ENCODE data around the gene PFKP. TPM values are rescaled to one million over a fixed set of nuclear protein-coding genes. Genes with fewer than 3 reads are reported as not detected.

The PFKP gene
- total and polyA plus RNA-seq, 5 donors from 2014 or later, result 43.1 to 103 (median 52.3) TPM

DNA sequence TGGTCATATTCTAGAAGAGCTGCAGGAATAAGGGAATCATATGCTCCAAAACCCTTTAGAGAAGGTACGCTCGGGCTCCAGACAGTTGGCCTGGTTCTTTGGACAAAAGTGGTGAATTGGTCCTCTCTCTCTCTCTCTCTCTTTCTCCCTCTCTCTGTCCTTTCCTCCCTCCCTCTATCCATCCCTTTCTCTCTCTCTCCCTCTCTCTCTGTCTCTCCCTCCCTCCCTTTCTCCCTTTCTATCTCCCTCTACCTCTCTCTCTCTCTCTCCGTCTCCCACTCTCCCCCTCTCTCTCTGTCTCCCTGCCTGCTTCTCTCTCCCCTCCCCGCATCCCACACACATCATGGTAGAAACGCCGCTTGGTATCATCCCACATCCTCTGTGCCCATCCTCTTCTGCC is 19.8 kb upstream of the PFKP start:
- no peaks in the 10 kb centered on the region for H3K4me1 ChIP-seq (ENCODE audit: control insufficient read depth, insufficient read depth, low read length, poor library complexity, severe bottlenecking)
- Mint-ChIP-seq H3K4me1 (peaks cover 0 to 4% (median 1%) of the 10 kb centered on the region in 4 donors), H3K27ac (no peak overlapping the region), H3K36me3 (no peaks in the 10 kb centered on the region), H3K4me3 (no peak overlapping the region), H3K9me3 (peaks cover 0 to 3% (median 0%) of the 10 kb centered on the region in 7 donors), H3K27me3 (peaks cover 25% of the 10 kb centered on the region)
- no peak for ATAC-seq (ENCODE audit: low read depth in 2 of 2)
- no peak overlapping the region for H3K4me3 ChIP-seq (ENCODE audit: low read depth, low read length)
- H3K36me3 ChIP-seq (ENCODE audit: control insufficient read depth, insufficient read depth, low read length), result no peaks in the 10 kb centered on the region
- no peak for DNase-seq
- H3K27ac ChIP-seq (ENCODE audit: insufficient read depth, low read length, poor library complexity, severe bottlenecking), result no peak overlapping the region
- H3K9me3 ChIP-seq (ENCODE audit: control insufficient read depth in 2 of 2, low read length in 2 of 2), result no peaks in the 10 kb centered on the region
- no peaks in the 10 kb centered on the region for H3K27me3 ChIP-seq (ENCODE audit: control insufficient read depth, insufficient read depth, low read length)

DNA sequence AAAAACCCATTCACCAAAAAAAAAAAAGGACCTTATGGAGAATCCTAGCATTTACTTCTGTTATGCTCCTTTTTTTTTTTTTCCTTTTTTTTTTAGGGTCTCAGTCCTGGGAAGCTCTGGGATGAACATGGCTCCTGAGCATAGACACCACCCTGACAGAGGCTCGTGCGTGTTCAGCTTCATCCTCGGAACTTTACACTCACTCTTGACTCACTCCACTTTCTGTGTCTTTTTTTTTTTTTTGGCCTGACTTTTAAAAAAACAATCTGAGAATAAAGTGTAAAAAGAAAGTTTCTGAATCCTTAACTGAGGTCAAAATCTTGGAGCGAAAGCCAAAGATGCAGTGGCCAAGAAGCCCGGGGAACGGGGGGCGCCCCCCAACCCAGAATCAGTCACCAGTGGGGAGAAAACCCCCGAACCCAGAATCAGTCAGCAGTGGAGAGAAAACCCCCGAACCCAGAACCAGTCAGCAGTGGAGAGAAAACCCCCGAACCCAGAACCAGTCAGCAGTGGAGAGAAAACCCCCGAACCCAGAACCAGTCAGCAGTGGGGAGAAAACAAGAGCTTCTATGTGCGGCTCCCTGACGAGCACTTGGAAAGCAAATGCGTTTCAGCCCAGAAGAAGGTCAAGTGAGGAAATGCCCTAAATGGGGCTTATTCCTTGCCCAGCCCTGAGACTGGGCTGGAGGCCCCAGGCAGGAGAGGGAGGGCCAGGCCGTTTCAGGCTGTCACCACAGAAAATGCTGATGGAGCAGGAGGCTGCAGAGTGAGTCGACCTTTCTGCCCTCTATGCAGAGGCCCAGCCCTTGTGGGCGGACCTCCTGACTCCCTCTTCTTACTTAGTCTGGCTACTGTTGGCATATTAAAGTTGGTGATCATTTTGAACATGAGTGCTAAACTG is 19.0 kb upstream of the PFKP start:
- Mint-ChIP-seq H3K27ac (no peak overlapping the region), H3K9me3 (peaks cover 0 to 3% (median 0%) of the 10 kb centered on the region in 7 donors)
- H3K27me3 ChIP-seq (ENCODE audit: control insufficient read depth, insufficient read depth, low read length), result no peaks in the 10 kb centered on the region

DNA sequence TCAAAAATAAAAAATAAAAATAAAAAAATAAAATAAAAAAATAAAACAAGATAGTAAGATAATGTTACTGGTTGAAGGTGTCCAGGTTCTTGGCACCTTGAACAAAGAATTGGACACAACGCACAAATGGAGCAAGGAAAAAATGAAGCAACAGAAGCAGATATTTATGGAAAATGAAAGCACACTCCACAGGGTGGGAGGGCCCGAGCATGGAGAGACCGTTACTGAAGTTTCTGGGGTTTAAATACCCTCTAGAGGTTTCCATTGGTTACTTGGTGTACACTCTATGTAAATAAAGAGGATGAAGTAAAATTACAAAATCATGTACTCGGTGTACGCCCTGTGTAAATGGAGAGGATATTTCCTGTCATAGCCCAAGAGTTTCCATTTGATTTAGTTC is 15.7 kb upstream of the PFKP start:
- H3K27ac ChIP-seq (ENCODE audit: insufficient read depth, low read length, poor library complexity, severe bottlenecking), result no peak overlapping the region
- H3K4me3 Mint-ChIP-seq, result no peak overlapping the region
- no peak overlapping the region for H3K27ac Mint-ChIP-seq
- no peaks in the 10 kb centered on the region for H3K4me1 ChIP-seq (ENCODE audit: control insufficient read depth, insufficient read depth, low read length, poor library complexity, severe bottlenecking)
- H3K9me3 Mint-ChIP-seq, result peaks cover 0 to 2% (median 0%) of the 10 kb centered on the region in 7 donors
- no peaks in the 10 kb centered on the region for H3K9me3 ChIP-seq (ENCODE audit: control insufficient read depth in 2 of 2, low read length in 2 of 2)
- no peaks in the 10 kb centered on the region for H3K36me3 Mint-ChIP-seq
- ATAC-seq (ENCODE audit: low read depth in 2 of 2) (no peak), DNase-seq (no peak)
- no peaks in the 10 kb centered on the region for H3K4me1 Mint-ChIP-seq
- H3K4me3 ChIP-seq (ENCODE audit: low read depth, low read length), result no peak overlapping the region
- peaks cover 35% of the 10 kb centered on the region for H3K27me3 Mint-ChIP-seq
- H3K36me3 ChIP-seq (ENCODE audit: control insufficient read depth, insufficient read depth, low read length), result no peaks in the 10 kb centered on the region
- H3K27me3 ChIP-seq (ENCODE audit: control insufficient read depth, insufficient read depth, low read length), result peaks cover 8% of the 10 kb centered on the region

More for the DNA sequence above, 19.0 kb upstream of the PFKP start:
- no peak for ATAC-seq (ENCODE audit: low read depth in 2 of 2)
- Mint-ChIP-seq H3K36me3 (no peaks in the 10 kb centered on the region), H3K27me3 (peaks cover 24% of the 10 kb centered on the region), H3K4me1 (peaks cover 0 to 4% (median 1%) of the 10 kb centered on the region in 4 donors), H3K4me3 (peak overlapping the region in 1 of 4 donors; percentile 32)
- H3K36me3 ChIP-seq (ENCODE audit: control insufficient read depth, insufficient read depth, low read length), result no peaks in the 10 kb centered on the region
- no peak overlapping the region for H3K27ac ChIP-seq (ENCODE audit: insufficient read depth, low read length, poor library complexity, severe bottlenecking)
- H3K9me3 ChIP-seq (ENCODE audit: control insufficient read depth in 2 of 2, low read length in 2 of 2), result no peaks in the 10 kb centered on the region
- H3K4me1 ChIP-seq (ENCODE audit: control insufficient read depth, insufficient read depth, low read length, poor library complexity, severe bottlenecking), result no peaks in the 10 kb centered on the region
- no peak for DNase-seq
- no peak overlapping the region for H3K4me3 ChIP-seq (ENCODE audit: low read depth, low read length)

DNA sequence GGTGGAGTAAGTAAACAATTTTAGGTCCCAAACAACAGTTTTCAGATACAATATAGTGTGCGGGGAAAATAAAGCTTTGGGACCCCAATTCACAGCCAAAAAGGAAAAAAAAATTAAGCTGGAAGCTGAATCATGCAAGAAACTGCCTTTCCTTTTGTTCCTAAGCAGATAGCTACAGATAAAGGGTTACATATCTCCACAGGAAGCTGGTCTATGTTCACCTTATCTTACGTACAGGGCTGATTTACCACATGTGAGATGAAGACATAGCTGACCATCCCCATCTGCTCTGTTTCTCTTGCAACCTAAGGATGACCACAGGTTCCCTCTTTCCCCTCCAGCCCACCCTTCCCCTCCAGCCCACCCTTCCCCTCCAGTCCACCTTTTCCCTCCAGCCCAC is 14.2 kb upstream of the PFKP start:
- no peaks in the 10 kb centered on the region for H3K36me3 Mint-ChIP-seq
- H3K27ac Mint-ChIP-seq, result no peak overlapping the region
- H3K27me3 ChIP-seq (ENCODE audit: control insufficient read depth, insufficient read depth, low read length), result peaks cover 8% of the 10 kb centered on the region
- no peaks in the 10 kb centered on the region for H3K9me3 ChIP-seq (ENCODE audit: control insufficient read depth in 2 of 2, low read length in 2 of 2)
- no peaks in the 10 kb centered on the region for H3K4me1 Mint-ChIP-seq
- peaks cover 23% of the 10 kb centered on the region for H3K27me3 Mint-ChIP-seq
- H3K27ac ChIP-seq (ENCODE audit: insufficient read depth, low read length, poor library complexity, severe bottlenecking), result no peak overlapping the region
- H3K36me3 ChIP-seq (ENCODE audit: control insufficient read depth, insufficient read depth, low read length), result no peaks in the 10 kb centered on the region
- peaks cover 0 to 2% (median 0%) of the 10 kb centered on the region in 7 donors for H3K9me3 Mint-ChIP-seq
- H3K4me1 ChIP-seq (ENCODE audit: control insufficient read depth, insufficient read depth, low read length, poor library complexity, severe bottlenecking), result no peaks in the 10 kb centered on the region
- no peak overlapping the region for H3K4me3 ChIP-seq (ENCODE audit: low read depth, low read length)
- no peak overlapping the region for H3K4me3 Mint-ChIP-seq
- DNase-seq (no peak), ATAC-seq (ENCODE audit: low read depth in 2 of 2) (no peak)

DNA sequence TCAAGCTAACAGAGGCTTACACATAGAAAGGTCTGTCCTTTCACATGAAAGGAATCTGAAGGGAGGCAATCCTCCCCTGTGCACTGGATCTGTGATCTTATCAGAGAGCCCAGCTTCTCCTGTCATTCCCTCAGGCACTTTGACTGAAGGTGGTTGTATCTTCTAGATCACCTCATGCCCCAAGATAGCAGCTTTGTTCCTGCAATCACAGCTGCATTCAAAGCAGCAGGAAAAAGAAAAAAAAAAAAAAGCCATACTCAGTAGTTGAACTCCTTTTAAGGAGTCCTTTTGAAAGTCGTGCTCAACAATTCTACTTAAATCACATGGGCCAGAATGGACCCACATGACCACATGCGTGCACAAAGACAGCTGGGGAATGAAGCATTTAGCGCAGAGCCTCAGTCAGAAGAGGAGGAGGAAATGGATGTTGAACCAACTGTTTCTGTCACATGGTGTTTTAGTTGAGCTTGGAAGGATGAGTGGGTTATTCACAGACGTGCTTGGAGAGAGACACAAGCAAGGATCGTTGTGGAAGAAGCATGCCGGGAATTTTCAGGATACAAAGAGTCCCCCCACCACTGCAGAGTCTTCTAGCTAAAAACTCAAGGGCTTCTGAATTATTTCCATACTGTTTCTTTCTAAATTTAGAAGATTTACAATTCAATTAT is 13.0 kb upstream of the PFKP start:
- H3K9me3 ChIP-seq (ENCODE audit: control insufficient read depth in 2 of 2, low read length in 2 of 2), result no peaks in the 10 kb centered on the region
- H3K27ac ChIP-seq (ENCODE audit: insufficient read depth, low read length, poor library complexity, severe bottlenecking), result no peak overlapping the region
- no peaks in the 10 kb centered on the region for H3K36me3 ChIP-seq (ENCODE audit: control insufficient read depth, insufficient read depth, low read length)
- DNase-seq (no peak), ATAC-seq (ENCODE audit: low read depth in 2 of 2) (no peak)
- Mint-ChIP-seq H3K27ac (peak overlapping the region in 1 of 3 donors; percentile 46), H3K36me3 (no peaks in the 10 kb centered on the region), H3K4me1 (no peaks in the 10 kb centered on the region), H3K27me3 (peaks cover 23% of the 10 kb centered on the region), H3K4me3 (no peak overlapping the region), H3K9me3 (peaks cover 0 to 2% (median 0%) of the 10 kb centered on the region in 7 donors)
- no peak overlapping the region for H3K4me3 ChIP-seq (ENCODE audit: low read depth, low read length)
- peaks cover 8% of the 10 kb centered on the region for H3K27me3 ChIP-seq (ENCODE audit: control insufficient read depth, insufficient read depth, low read length)
- no peaks in the 10 kb centered on the region for H3K4me1 ChIP-seq (ENCODE audit: control insufficient read depth, insufficient read depth, low read length, poor library complexity, severe bottlenecking)

DNA sequence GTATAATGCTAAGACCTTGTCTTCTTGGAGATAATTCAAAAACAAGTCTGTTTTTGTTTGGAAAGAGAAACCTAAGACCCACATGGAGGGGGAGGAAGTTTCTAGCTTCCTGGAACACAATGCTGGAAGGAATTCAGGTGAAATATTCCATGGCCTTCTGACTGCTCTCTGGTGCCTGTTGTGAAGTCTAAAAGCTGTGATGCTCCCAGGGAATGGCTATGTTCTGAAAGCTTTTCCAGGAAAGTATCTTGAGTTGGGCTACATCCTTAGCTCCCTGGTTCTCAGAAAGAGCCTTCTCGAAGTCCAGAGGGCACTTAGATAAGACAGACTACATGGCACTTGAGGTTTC is 12.5 kb upstream of the PFKP start:
- Mint-ChIP-seq H3K36me3 (no peaks in the 10 kb centered on the region), H3K27me3 (peaks cover 25% of the 10 kb centered on the region)

DNA sequence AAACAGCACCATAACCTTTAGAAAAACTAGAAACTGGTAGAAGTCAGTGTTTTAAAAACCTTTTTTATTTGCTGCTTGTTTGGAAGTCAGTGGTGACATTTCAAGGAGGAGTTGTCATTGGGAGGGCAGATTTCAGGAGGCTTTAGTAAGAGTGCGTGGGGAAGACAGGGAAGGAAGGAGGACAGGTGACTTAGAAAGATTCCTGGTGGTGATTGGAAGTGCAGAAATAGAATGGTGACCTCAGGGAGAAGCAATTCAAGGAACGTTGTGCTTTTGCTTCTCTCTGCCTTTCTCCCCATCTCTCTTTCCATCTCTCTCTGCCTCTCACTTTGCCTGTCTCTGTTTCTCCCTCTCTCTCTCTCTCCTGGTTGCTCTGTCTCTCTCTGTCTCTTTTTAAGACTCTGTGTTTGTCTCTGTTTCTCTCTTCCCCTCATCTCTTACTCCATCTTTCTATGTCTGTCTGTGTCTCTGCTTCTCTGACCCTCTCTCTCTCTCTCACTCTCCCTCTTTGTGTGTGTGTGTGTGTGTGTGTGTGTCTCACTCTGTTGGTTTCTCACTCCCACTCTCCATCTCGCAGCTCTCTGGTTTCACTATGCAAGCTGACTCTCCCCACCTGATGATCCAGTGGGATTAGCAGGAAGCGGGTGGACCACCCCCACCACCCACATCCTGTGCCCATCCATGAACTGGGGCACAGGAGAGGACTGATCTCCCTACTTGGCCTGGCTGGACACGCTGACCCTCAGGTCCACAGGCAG is 10.9 kb upstream of the PFKP start:
- Histone ChIP-seq H3K9me3 (ENCODE audit: control insufficient read depth in 2 of 2, low read length in 2 of 2) (no peaks in the 10 kb centered on the region), H3K36me3 (ENCODE audit: control insufficient read depth, insufficient read depth, low read length) (no peaks in the 10 kb centered on the region), H3K4me1 (ENCODE audit: control insufficient read depth, insufficient read depth, low read length, poor library complexity, severe bottlenecking) (no peaks in the 10 kb centered on the region), H3K27ac (ENCODE audit: insufficient read depth, low read length, poor library complexity, severe bottlenecking) (no peak overlapping the region), H3K4me3 (ENCODE audit: low read depth, low read length) (no peak overlapping the region), H3K27me3 (ENCODE audit: control insufficient read depth, insufficient read depth, low read length) (peaks cover 8% of the 10 kb centered on the region)
- H3K27me3 Mint-ChIP-seq, result peaks cover 23% of the 10 kb centered on the region
- ATAC-seq (ENCODE audit: low read depth in 2 of 2), result no peak
- H3K9me3 Mint-ChIP-seq, result peaks cover 0 to 2% (median 0%) of the 10 kb centered on the region in 7 donors
- H3K27ac Mint-ChIP-seq, result no peak overlapping the region
- DNase-seq, result no peak
- no peak overlapping the region for H3K4me3 Mint-ChIP-seq
- no peaks in the 10 kb centered on the region for H3K4me1 Mint-ChIP-seq
- H3K36me3 Mint-ChIP-seq, result no peaks in the 10 kb centered on the region

More for the DNA sequence above, 12.5 kb upstream of the PFKP start:
- Histone ChIP-seq H3K4me3 (ENCODE audit: low read depth, low read length) (no peak overlapping the region), H3K36me3 (ENCODE audit: control insufficient read depth, insufficient read depth, low read length) (no peaks in the 10 kb centered on the region), H3K27ac (ENCODE audit: insufficient read depth, low read length, poor library complexity, severe bottlenecking) (no peak overlapping the region), H3K9me3 (ENCODE audit: control insufficient read depth in 2 of 2, low read length in 2 of 2) (no peaks in the 10 kb centered on the region), H3K27me3 (ENCODE audit: control insufficient read depth, insufficient read depth, low read length) (peaks cover 8% of the 10 kb centered on the region), H3K4me1 (ENCODE audit: control insufficient read depth, insufficient read depth, low read length, poor library complexity, severe bottlenecking) (no peaks in the 10 kb centered on the region)
- peaks cover 0 to 2% (median 0%) of the 10 kb centered on the region in 7 donors for H3K9me3 Mint-ChIP-seq
- ATAC-seq (ENCODE audit: low read depth in 2 of 2) (no peak), DNase-seq (no peak)
- H3K4me3 Mint-ChIP-seq, result no peak overlapping the region
- H3K4me1 Mint-ChIP-seq, result no peaks in the 10 kb centered on the region
- no peak overlapping the region for H3K27ac Mint-ChIP-seq

Measured in CD4-positive, CD25-positive, alpha-beta regulatory T cell (primary cell).